Osteocyte (in vitro differentiated cells): ENCODE results near the gene LAMB2. TPM values are rescaled to one million over a fixed set of nuclear protein-coding genes. Genes with fewer than 3 reads are reported as not detected.
A peak's percentile ranks its signal among the peaks of the same experiment; 100 is the strongest.

Source experiments
- DNase-seq: peaks from one replicate; pipeline ENCODE4 v3.0.0; 2021; ENCODE audit warnings: mixed read lengths; ENCODE audit not compliant: unreplicated experiment; ENCODE audit errors: extremely low spot score
- H3K27ac Mint-ChIP-seq: one replicate; pipeline ENCODE4 v1.8.0; 2021; ENCODE audit warnings: mild to moderate bottlenecking, mixed read lengths; ENCODE audit not compliant: unreplicated experiment
- H3K27me3 Mint-ChIP-seq: one replicate; pipeline ENCODE4 v1.8.0; 2021; ENCODE audit warnings: mixed read lengths; ENCODE audit not compliant: unreplicated experiment
- H3K36me3 Mint-ChIP-seq: one replicate; pipeline ENCODE4 v1.8.0; 2021; ENCODE audit warnings: mixed read lengths; ENCODE audit not compliant: unreplicated experiment
- H3K4me1 Mint-ChIP-seq: one replicate; pipeline ENCODE4 v1.8.0; 2021; ENCODE audit warnings: mixed read lengths; ENCODE audit not compliant: unreplicated experiment
- H3K4me3 Mint-ChIP-seq: one replicate; pipeline ENCODE4 v1.8.0; 2021; ENCODE audit warnings: mild to moderate bottlenecking, moderate library complexity, mixed read lengths; ENCODE audit not compliant: unreplicated experiment
- H3K9me3 Mint-ChIP-seq: one replicate; pipeline ENCODE4 v1.8.0; 2021; ENCODE audit warnings: mixed read lengths; ENCODE audit not compliant: unreplicated experiment
- total RNA-seq: library from RNA; stranded (reverse); gene quantifications from 2 replicates; pipeline ENCODE4 v1.2.1, GENCODE V29; 2021
- TF ChIP-seq, protein P1 (sequence below): fragments of 200-600 bp; sonication (generic); IDR thresholded peaks from 2 replicates; pipeline ENCODE4 v1.5.0; 2021; ENCODE audit warnings: antibody characterized with exemption, mild to moderate bottlenecking, moderate library complexity

The LAMB2 gene
- total RNA-seq, 1 donor from 2014 or later, result 721 TPM

DNA sequence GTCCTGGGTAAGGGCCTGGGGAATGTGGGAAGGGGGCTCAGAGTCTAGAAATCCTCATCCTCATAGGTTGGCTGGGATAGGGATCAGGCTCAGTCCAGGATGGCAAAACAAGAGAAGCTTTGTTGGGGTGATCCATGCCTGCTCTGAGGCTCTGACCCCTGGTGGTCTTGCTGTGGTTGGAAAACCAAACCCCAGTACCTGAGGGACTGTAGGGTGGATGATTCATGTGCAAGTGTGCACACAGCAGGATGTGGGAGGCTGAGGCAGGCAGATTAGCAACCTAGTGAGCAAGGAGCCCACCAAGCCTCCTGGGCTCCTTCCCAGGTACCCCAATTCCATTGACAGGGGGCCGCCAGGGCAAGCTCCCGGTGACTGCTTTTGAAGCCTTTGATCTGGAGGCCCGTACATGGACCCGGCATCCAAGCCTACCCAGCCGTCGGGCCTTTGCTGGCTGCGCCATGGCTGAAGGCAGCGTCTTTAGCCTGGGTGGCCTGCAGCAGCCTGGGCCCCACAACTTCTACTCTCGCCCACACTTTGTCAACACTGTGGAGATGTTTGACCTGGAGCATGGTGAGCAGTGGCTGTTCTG, 41.6 kb upstream of the LAMB2 start:
- Mint-ChIP-seq H3K4me3 (no peak overlapping the region), H3K36me3 (peaks cover 8% of the 10 kb centered on the region), H3K27ac (no peak overlapping the region), H3K9me3 (no peaks in the 10 kb centered on the region), H3K27me3 (no peaks in the 10 kb centered on the region), H3K4me1 (peaks cover 31% of the 10 kb centered on the region)
- no peak for DNase-seq
- TF ChIP-seq, protein P1, sequence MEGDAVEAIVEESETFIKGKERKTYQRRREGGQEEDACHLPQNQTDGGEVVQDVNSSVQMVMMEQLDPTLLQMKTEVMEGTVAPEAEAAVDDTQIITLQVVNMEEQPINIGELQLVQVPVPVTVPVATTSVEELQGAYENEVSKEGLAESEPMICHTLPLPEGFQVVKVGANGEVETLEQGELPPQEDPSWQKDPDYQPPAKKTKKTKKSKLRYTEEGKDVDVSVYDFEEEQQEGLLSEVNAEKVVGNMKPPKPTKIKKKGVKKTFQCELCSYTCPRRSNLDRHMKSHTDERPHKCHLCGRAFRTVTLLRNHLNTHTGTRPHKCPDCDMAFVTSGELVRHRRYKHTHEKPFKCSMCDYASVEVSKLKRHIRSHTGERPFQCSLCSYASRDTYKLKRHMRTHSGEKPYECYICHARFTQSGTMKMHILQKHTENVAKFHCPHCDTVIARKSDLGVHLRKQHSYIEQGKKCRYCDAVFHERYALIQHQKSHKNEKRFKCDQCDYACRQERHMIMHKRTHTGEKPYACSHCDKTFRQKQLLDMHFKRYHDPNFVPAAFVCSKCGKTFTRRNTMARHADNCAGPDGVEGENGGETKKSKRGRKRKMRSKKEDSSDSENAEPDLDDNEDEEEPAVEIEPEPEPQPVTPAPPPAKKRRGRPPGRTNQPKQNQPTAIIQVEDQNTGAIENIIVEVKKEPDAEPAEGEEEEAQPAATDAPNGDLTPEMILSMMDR, result no peak

DNA sequence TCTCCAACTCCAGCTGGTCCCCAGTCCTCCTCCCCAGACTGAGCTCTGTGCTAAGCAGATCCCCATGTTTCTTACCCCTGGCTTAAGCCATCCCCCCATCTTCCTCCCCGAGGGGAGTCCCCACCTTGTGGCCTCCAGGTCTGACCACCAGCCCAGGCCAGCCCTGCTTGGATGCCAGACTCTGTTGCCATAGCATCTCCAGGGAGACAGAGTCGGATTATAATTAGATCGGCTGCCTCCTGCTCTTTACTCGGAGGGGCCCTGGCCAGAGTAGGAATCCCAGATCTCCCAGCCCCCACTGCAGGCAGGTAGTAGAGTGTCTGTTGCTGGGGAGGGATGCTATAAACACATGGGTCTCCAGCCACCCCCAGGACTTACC, 40.9 kb upstream of the LAMB2 start:
- no peaks in the 10 kb centered on the region for H3K27me3 Mint-ChIP-seq

DNA sequence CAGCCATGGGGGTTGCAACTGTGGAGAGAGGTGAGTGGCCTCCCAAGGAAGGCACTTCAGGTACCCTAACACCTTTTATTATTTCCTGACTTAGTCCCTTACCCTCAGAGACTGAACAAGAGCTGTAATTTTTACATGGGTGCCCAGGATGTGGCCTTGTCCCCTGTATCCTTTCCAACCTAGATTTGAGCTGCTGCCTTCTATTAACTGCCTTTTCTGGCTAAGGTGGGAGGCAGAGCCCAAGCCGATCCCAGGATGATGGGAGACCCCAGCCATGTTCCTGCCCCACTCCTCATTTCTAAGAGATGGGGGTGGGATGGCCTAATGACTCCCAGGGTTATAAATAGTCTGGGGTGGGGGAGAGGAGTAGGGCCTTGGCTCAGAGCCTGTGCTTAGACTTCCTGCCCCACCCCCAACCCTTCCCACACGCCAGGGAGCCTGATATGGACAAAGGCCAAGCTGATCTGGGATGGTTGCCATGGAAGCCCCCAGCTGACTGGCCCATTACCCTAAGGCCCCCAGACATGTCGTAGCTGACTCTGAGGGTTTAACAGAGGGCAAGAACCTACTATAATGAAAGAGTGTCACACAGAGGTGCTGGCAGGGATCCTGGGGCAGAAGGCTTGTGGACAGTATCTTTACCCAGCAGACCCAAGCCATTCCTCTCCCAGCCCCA, 40.4 kb upstream of the LAMB2 start:
- Mint-ChIP-seq H3K27me3 (no peaks in the 10 kb centered on the region), H3K36me3 (peaks cover 8% of the 10 kb centered on the region), H3K4me1 (peaks cover 31% of the 10 kb centered on the region), H3K9me3 (no peaks in the 10 kb centered on the region), H3K27ac (peak overlapping the region; percentile 50), H3K4me3 (peak overlapping the region; percentile 12)
- TF ChIP-seq, protein P1, result no peak
- no peak for DNase-seq

More for the DNA sequence above, 40.9 kb upstream of the LAMB2 start:
- H3K4me3 Mint-ChIP-seq, result peak overlapping the region; percentile 12
- H3K36me3 Mint-ChIP-seq, result peaks cover 8% of the 10 kb centered on the region
- TF ChIP-seq, protein P1, result no peak
- peak overlapping the region; percentile 50 for H3K27ac Mint-ChIP-seq
- no peak for DNase-seq
- peaks cover 31% of the 10 kb centered on the region for H3K4me1 Mint-ChIP-seq
- H3K9me3 Mint-ChIP-seq, result no peaks in the 10 kb centered on the region

DNA sequence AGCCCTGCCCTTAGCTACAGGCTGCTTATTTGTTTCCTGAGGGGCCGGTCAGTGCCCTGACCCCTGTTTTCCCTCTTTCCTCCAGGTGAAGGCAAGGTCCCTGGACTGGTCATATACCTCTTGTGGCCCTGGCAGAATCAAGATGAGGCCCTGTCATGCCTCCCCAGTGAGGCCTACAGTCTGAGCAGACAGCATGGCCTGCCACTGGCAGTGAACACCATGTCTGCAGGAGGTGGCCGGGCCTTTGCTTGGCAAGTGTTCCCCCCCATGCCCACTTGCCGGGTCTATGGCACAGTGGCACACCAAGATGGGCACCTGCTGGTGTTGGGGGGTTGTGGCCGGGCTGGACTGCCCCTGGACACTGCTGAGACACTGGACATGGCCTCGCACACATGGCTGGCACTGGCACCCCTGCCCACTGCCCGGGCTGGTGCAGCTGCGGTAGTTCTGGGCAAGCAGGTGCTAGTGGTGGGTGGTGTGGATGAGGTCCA, 39.7 kb upstream of the LAMB2 start:
- TF ChIP-seq, protein P1, result no peak
- Mint-ChIP-seq H3K36me3 (peaks cover 8% of the 10 kb centered on the region), H3K27me3 (no peaks in the 10 kb centered on the region), H3K27ac (peak overlapping the region; percentile 38), H3K4me3 (peak overlapping the region; percentile 77), H3K4me1 (peaks cover 31% of the 10 kb centered on the region), H3K9me3 (no peaks in the 10 kb centered on the region)
- DNase-seq, result no peak

DNA sequence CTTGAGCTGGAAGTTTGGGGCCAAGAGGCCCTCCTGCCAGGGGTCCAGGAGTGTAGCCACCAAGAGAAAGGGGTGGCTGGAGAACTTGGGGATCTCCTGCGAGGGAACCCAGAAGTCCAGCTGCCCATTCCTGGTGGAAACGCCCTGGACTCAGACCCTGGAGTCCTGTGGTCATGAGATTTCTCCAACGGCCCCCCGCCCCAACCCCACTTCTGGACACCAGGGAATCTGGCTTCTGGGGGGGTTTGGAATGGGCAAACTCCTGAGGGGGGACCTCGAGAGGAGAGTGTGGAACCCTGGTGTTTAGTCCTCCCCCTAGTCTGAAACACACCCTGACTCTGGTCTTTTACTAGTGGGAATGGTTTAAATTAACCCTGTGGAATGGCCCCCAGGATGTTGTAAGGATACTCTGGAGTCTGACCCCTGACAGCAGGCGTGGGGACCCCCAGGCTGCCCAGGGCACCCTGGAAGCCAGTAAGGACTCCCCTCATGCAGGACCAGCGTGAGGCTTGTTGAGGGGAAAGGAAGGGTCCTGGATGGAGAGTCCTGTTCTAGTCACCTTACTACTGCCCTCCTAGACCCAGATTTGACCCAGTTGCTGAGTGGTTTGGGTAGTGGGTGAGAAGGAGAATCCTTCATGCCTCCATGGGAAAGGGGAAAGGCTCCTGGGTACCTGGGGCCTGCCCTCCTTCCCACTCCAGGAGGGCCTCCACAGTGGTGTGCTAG, 39.1 kb upstream of the LAMB2 start:
- TF ChIP-seq, protein P1, result no peak
- H3K4me3 Mint-ChIP-seq, result peak overlapping the region; percentile 77
- H3K4me1 Mint-ChIP-seq, result peaks cover 31% of the 10 kb centered on the region
- no peaks in the 10 kb centered on the region for H3K9me3 Mint-ChIP-seq
- no peak for DNase-seq
- H3K27me3 Mint-ChIP-seq, result no peaks in the 10 kb centered on the region
- peak overlapping the region; percentile 81 for H3K27ac Mint-ChIP-seq
- H3K36me3 Mint-ChIP-seq, result peaks cover 8% of the 10 kb centered on the region
